ENCODE measurements around the gene OAS2.

Gene OAS2

GRCh38 chr12:112985642-112986290 is 7.4 kb downstream of the OAS2 start:
- H3K9me2 ChIP-seq (ENCODE audit: low read depth, low read length), result no peaks in the 10 kb centered on the region
- no peak overlapping the region for H3K27ac ChIP-seq (ENCODE audit: low read depth, low read length, poor library complexity, severe bottlenecking)
- H3K9ac ChIP-seq (ENCODE audit: low read length), result no peak overlapping the region
- no peak for TF ChIP-seq CTCF (IDR thresholded peaks at IDR 0.05; ENCODE audit: low read length)
- no peak for TF ChIP-seq EZH2 (IDR thresholded peaks at IDR 0.05; ENCODE audit: borderline replicate concordance, low read length)
- H3K79me2 ChIP-seq (ENCODE audit: insufficient read depth, low read length), result no peaks in the 10 kb centered on the region
- H3K36me3 ChIP-seq (ENCODE audit: insufficient read depth, low read length), result peaks cover 11% of the 10 kb centered on the region
- no peak overlapping the region for H2AFZ ChIP-seq (ENCODE audit: low read length)
- no peaks in the 10 kb centered on the region for H4K20me1 ChIP-seq (ENCODE audit: insufficient read depth, low read length)
- no peak overlapping the region for H3K4me3 ChIP-seq (ENCODE audit: low read depth, low read length, poor library complexity, severe bottlenecking)
- H3F3A ChIP-seq (ENCODE audit: insufficient read depth, low read length), result no peaks in the 10 kb centered on the region
- peaks cover 13% of the 10 kb centered on the region; the same call in 1 of the 2 replicates for H3K9me3 ChIP-seq (ENCODE audit: low read length)
- no peak overlapping the region for H3K4me2 ChIP-seq (ENCODE audit: low read length)
- H3K4me1 ChIP-seq (ENCODE audit: insufficient read depth, low read length, severe bottlenecking), result no peaks in the 10 kb centered on the region
- H3K27me3 ChIP-seq (ENCODE audit: insufficient read depth, low read length), result no peaks in the 10 kb centered on the region

- TF ChIP-seq EZH2 (IDR thresholded peaks at IDR 0.05; ENCODE audit: borderline replicate concordance, low read length) (no peak), CTCF (IDR thresholded peaks at IDR 0.05; ENCODE audit: low read length) (no peak)
- H2AFZ ChIP-seq (ENCODE audit: low read length), result no peak overlapping the region
- no peak overlapping the region for H3K4me3 ChIP-seq (ENCODE audit: low read depth, low read length, poor library complexity, severe bottlenecking)
- no peaks in the 10 kb centered on the region for H4K20me1 ChIP-seq (ENCODE audit: insufficient read depth, low read length)
- no peak overlapping the region for H3K4me2 ChIP-seq (ENCODE audit: low read length)
- H3K4me1 ChIP-seq (ENCODE audit: insufficient read depth, low read length, severe bottlenecking), result no peaks in the 10 kb centered on the region
- H3K9me3 ChIP-seq (ENCODE audit: low read length), result peaks cover 13% of the 10 kb centered on the region; the same call in 1 of the 2 replicates
- no peaks in the 10 kb centered on the region for H3K27me3 ChIP-seq (ENCODE audit: insufficient read depth, low read length)
- H3K36me3 ChIP-seq (ENCODE audit: insufficient read depth, low read length), result peaks cover 11% of the 10 kb centered on the region
- H3K9me2 ChIP-seq (ENCODE audit: low read depth, low read length), result no peaks in the 10 kb centered on the region
- no peak overlapping the region for H3K27ac ChIP-seq (ENCODE audit: low read depth, low read length, poor library complexity, severe bottlenecking)
- H3F3A ChIP-seq (ENCODE audit: insufficient read depth, low read length), result no peaks in the 10 kb centered on the region
- H3K9ac ChIP-seq (ENCODE audit: low read length), result no peak overlapping the region
- H3K79me2 ChIP-seq (ENCODE audit: insufficient read depth, low read length), result no peaks in the 10 kb centered on the region
These were observed 8.0 kb downstream of the OAS2 start for GRCh38 chr12:112986291-112986800.

- TF ChIP-seq CTCF (IDR thresholded peaks at IDR 0.05; ENCODE audit: low read length), result no peak
- no peak for TF ChIP-seq EZH2 (IDR thresholded peaks at IDR 0.05; ENCODE audit: borderline replicate concordance, low read length)
- Histone ChIP-seq H3K4me1 (ENCODE audit: insufficient read depth, low read length, severe bottlenecking) (no peaks in the 10 kb centered on the region), H3K27ac (ENCODE audit: low read depth, low read length, poor library complexity, severe bottlenecking) (no peak overlapping the region), H3K9me2 (ENCODE audit: low read depth, low read length) (no peaks in the 10 kb centered on the region), H3F3A (ENCODE audit: insufficient read depth, low read length) (no peaks in the 10 kb centered on the region), H3K36me3 (ENCODE audit: insufficient read depth, low read length) (peaks cover 11% of the 10 kb centered on the region), H3K4me3 (ENCODE audit: low read depth, low read length, poor library complexity, severe bottlenecking) (no peak overlapping the region), H2AFZ (ENCODE audit: low read length) (no peak overlapping the region), H3K9ac (ENCODE audit: low read length) (no peak overlapping the region), H4K20me1 (ENCODE audit: insufficient read depth, low read length) (no peaks in the 10 kb centered on the region), H3K79me2 (ENCODE audit: insufficient read depth, low read length) (no peaks in the 10 kb centered on the region), H3K4me2 (ENCODE audit: low read length) (no peak overlapping the region), H3K9me3 (ENCODE audit: low read length) (peaks cover 13% of the 10 kb centered on the region; the same call in 1 of the 2 replicates), H3K27me3 (ENCODE audit: insufficient read depth, low read length) (no peaks in the 10 kb centered on the region)
These were observed 9.2 kb downstream of the OAS2 start for GRCh38 chr12:112987561-112987960.

Measured in OCI-LY1 (cell line).